Neural crest cell (in vitro differentiated cells): ENCODE measurements around the gene RNF123. TPM values are rescaled to one million over a fixed set of nuclear protein-coding genes. Genes with fewer than 3 reads are reported as not detected.

Experiments
- DNase-seq: peaks from one replicate; pipeline ENCODE4 v3.0.0; 2021; ENCODE audit warnings: low read depth, mixed read lengths, low spot score
- H3K27ac Mint-ChIP-seq: one replicate; pipeline ENCODE4 v1.8.0; 2021; ENCODE audit warnings: mild to moderate bottlenecking, mixed read lengths; ENCODE audit not compliant: unreplicated experiment
- H3K27me3 Mint-ChIP-seq: 2 replicates; pipeline ENCODE4 v1.8.0; 2021; ENCODE audit warnings: low read depth, mild to moderate bottlenecking, mixed read lengths
- H3K36me3 Mint-ChIP-seq: 2 replicates; pipeline ENCODE4 v1.8.0; 2021; ENCODE audit warnings: low read depth, mild to moderate bottlenecking, mixed read lengths
- H3K4me1 Mint-ChIP-seq: 2 replicates; pipeline ENCODE4 v1.8.0; 2021; ENCODE audit warnings: mixed read lengths
- H3K4me3 Mint-ChIP-seq: one replicate; pipeline ENCODE4 v1.8.0; 2021; ENCODE audit warnings: mild to moderate bottlenecking, mixed read lengths
- H3K9me3 Mint-ChIP-seq: 2 replicates; pipeline ENCODE4 v1.8.0; 2021; ENCODE audit warnings: mixed read lengths
- total RNA-seq: library from RNA; stranded (reverse); gene quantifications from 2 replicates; pipeline ENCODE4 v1.2.1, GENCODE V29; 2021
- TF ChIP-seq, protein P1 (sequence below): fragments of 200-600 bp; sonication (generic); conservative IDR thresholded peaks from 2 replicates; pipeline ENCODE4 v1.5.0; 2021; ENCODE audit warnings: antibody characterized with exemption, mild to moderate bottlenecking

The RNF123 gene
- total RNA-seq, 1 donor from 2014 or later: 42.4 TPM

DNA sequence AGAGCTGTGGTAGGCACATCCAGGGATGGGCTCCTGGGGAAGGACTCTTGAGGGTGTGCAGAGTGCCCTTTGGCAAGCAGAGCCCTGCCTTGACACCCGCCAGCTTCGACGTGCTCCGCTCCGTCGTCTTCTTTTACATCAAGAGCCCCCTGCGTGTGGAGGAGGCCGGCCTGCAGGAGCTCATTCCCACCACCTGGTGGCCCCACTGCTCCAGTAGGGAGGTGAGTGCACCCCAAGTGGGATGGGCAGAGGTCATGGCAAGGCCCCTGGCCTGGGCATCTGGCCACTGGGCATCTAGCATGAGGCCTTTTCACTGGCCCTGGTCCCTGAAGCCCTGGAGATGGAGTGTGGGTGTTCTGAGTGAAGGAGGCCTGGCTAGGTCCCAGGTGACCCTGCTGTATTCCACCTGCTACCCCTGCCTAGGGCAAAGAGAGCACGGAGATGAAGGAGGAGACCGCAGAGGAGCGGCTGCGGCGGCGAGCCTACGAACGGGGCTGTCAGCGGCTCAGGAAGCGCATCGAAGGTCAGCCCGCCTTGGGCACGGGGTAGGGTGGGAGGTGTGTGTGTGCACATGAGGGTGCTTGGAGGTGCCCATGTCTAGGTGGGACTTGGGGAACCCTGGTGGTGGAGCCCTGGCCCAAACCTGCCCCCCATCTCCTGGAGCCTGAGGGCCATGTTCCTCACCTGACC, 12.2 kb downstream of the RNF123 start:
- no peaks in the 10 kb centered on the region for H3K36me3 Mint-ChIP-seq
- no peaks in the 10 kb centered on the region for H3K9me3 Mint-ChIP-seq
- TF ChIP-seq, protein P1, sequence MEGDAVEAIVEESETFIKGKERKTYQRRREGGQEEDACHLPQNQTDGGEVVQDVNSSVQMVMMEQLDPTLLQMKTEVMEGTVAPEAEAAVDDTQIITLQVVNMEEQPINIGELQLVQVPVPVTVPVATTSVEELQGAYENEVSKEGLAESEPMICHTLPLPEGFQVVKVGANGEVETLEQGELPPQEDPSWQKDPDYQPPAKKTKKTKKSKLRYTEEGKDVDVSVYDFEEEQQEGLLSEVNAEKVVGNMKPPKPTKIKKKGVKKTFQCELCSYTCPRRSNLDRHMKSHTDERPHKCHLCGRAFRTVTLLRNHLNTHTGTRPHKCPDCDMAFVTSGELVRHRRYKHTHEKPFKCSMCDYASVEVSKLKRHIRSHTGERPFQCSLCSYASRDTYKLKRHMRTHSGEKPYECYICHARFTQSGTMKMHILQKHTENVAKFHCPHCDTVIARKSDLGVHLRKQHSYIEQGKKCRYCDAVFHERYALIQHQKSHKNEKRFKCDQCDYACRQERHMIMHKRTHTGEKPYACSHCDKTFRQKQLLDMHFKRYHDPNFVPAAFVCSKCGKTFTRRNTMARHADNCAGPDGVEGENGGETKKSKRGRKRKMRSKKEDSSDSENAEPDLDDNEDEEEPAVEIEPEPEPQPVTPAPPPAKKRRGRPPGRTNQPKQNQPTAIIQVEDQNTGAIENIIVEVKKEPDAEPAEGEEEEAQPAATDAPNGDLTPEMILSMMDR: peak; percentile 44
- H3K4me1 Mint-ChIP-seq: no peaks in the 10 kb centered on the region
- no peaks in the 10 kb centered on the region for H3K27me3 Mint-ChIP-seq
- DNase-seq: no peak
- no peak overlapping the region for H3K4me3 Mint-ChIP-seq
- H3K27ac Mint-ChIP-seq: no peak overlapping the region

- no peak for DNase-seq
- H3K4me1 Mint-ChIP-seq: no peaks in the 10 kb centered on the region
- no peaks in the 10 kb centered on the region for H3K36me3 Mint-ChIP-seq
- no peak overlapping the region for H3K4me3 Mint-ChIP-seq
- H3K9me3 Mint-ChIP-seq: no peaks in the 10 kb centered on the region
- TF ChIP-seq, protein P1: no peak
- no peak overlapping the region for H3K27ac Mint-ChIP-seq
- no peaks in the 10 kb centered on the region for H3K27me3 Mint-ChIP-seq
Observed at GRCh38 chr3:49702672-49703071, 13.3 kb downstream of the RNF123 start.

GRCh38 chr3:49703443-49703927, 14.1 kb downstream of the RNF123 start:
- Mint-ChIP-seq H3K27me3 (no peaks in the 10 kb centered on the region), H3K36me3 (no peaks in the 10 kb centered on the region), H3K27ac (no peak overlapping the region), H3K4me3 (peak overlapping the region; percentile 61), H3K9me3 (no peaks in the 10 kb centered on the region), H3K4me1 (no peaks in the 10 kb centered on the region)
- peak; percentile 61 for DNase-seq
- TF ChIP-seq, protein P1: peak; percentile 87

- no peak for DNase-seq
- no peaks in the 10 kb centered on the region for H3K4me1 Mint-ChIP-seq
- peak overlapping the region; percentile 27 for H3K27ac Mint-ChIP-seq
- TF ChIP-seq, protein P1: no peak
- no peaks in the 10 kb centered on the region for H3K36me3 Mint-ChIP-seq
- no peaks in the 10 kb centered on the region for H3K27me3 Mint-ChIP-seq
- H3K4me3 Mint-ChIP-seq: no peak overlapping the region
- H3K9me3 Mint-ChIP-seq: no peaks in the 10 kb centered on the region
Observed at GRCh38 chr3:49703956-49704355, 14.6 kb downstream of the RNF123 start.

DNA sequence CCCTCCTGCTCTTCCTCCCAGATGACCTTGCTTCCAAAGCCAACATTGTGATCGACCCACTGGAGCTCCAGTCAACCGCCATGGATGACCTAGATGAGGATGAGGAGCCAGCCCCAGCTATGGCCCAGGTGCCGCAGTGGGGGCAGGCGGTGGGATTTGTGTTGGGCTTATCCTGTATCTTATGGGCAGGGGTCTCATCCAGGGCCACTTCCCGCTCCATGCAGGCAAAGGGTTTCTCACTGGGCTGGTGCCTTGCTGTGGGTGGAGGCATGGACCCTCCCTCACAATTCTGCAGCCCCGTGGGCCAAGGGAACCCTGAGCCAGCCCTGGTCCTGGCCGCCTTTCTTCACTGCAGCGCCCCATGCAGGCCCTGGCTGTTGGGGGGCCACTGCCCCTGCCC, 15.3 kb downstream of the RNF123 start:
- Mint-ChIP-seq H3K27me3 (no peaks in the 10 kb centered on the region), H3K4me3 (no peak overlapping the region), H3K4me1 (no peaks in the 10 kb centered on the region), H3K36me3 (no peaks in the 10 kb centered on the region), H3K27ac (no peak overlapping the region), H3K9me3 (no peaks in the 10 kb centered on the region)
- no peak for DNase-seq
- TF ChIP-seq, protein P1: no peak
